Keratinocyte (primary cell): Measurements from ENCODE around the gene CAPN2. TPM values are rescaled to one million over a fixed set of nuclear protein-coding genes. Genes with fewer than 3 reads are reported as not detected.

Experiments
- DNase-seq: peaks from one replicate; pipeline ENCODE4 v3.0.0-alpha.2; 2011; ENCODE audit warnings: low read depth, missing footprints, low spot score
- FAIRE-seq: peaks from 2 replicates; lab custom pipeline; 2011; peaks lifted over from hg19 to GRCh38; lab: Jason Lieb, UNC
- H2AFZ ChIP-seq: 2 replicates; pipeline ENCODE4 v1.6.0; 2012; ENCODE audit warnings: low read length, control low read depth, inconsistent platforms; ENCODE audit not compliant: control insufficient read depth
- H3K27ac ChIP-seq: 2 replicates; pipeline ENCODE4 v1.5.1; 2011; ENCODE audit warnings: low read length; ENCODE audit not compliant: control insufficient read depth, insufficient read depth
- H3K27me3 ChIP-seq: 3 replicates; pipeline ENCODE4 v1.6.0; 2011; ENCODE audit warnings: low read length; ENCODE audit not compliant: control insufficient read depth, insufficient read depth; ENCODE audit errors: extremely low read depth
- H3K36me3 ChIP-seq, 2 experiments: 2 replicates in 1 of 2; 3 replicates in 1 of 2; pipeline ENCODE4 v1.5.1; 2011; ENCODE audit warnings: low read length in 2 of 2, mild to moderate bottlenecking in 1 of 2; ENCODE audit not compliant: control insufficient read depth in 2 of 2, insufficient read depth in 2 of 2; ENCODE audit errors: extremely low read depth in 1 of 2
- H3K4me1 ChIP-seq: 3 replicates; pipeline ENCODE4 v1.5.1; 2011; ENCODE audit warnings: low read length; ENCODE audit not compliant: control insufficient read depth, insufficient read depth; ENCODE audit errors: extremely low read depth
- H3K4me2 ChIP-seq: 3 replicates; pipeline ENCODE4 v1.6.0; 2011; ENCODE audit warnings: low read depth, low read length; ENCODE audit not compliant: control insufficient read depth, insufficient read depth; ENCODE audit errors: extremely low read depth
- H3K4me3 ChIP-seq, 3 experiments: fragments of 200-600 bp in 1 of 3; sonication (generic) in 1 of 3; 2 replicates in 2 of 3; 3 replicates in 1 of 3; pipeline ENCODE4 v1.5.1; 2011 to 2016; ENCODE audit warnings: low read length in 3 of 3, mild to moderate bottlenecking in 3 of 3, control low read depth in 2 of 3, inconsistent platforms in 1 of 3, low read depth in 1 of 3, mixed read lengths in 1 of 3, mixed run types in 1 of 3, moderate library complexity in 1 of 3; ENCODE audit not compliant: control insufficient read depth in 2 of 3, insufficient read depth in 2 of 3; ENCODE audit errors: extremely low read depth in 1 of 3
- H3K79me2 ChIP-seq: 2 replicates; pipeline ENCODE4 v1.6.0; 2012; ENCODE audit warnings: low read length; ENCODE audit not compliant: control insufficient read depth, insufficient read depth
- H3K9ac ChIP-seq: 3 replicates; pipeline ENCODE4 v1.6.0; 2011; ENCODE audit warnings: low read length; ENCODE audit not compliant: control insufficient read depth, insufficient read depth; ENCODE audit errors: extremely low read depth
- H3K9me1 ChIP-seq: 3 replicates; pipeline ENCODE4 v1.6.0; 2011; ENCODE audit warnings: low read length; ENCODE audit not compliant: control insufficient read depth, insufficient read depth; ENCODE audit errors: extremely low read depth
- H3K9me3 ChIP-seq: 2 replicates; pipeline ENCODE4 v1.5.1; 2012; ENCODE audit warnings: low read depth, low read length; ENCODE audit not compliant: control insufficient read depth
- H4K20me1 ChIP-seq: 3 replicates; pipeline ENCODE4 v1.6.0; 2011; ENCODE audit warnings: low read length; ENCODE audit not compliant: control insufficient read depth, insufficient read depth; ENCODE audit errors: extremely low read depth
- EZH2 ChIP-seq: IDR thresholded peaks from one replicate; pipeline ENCODE4 v1.6.1; 2012; ENCODE audit warnings: inconsistent platforms, mild to moderate bottlenecking, low read length, moderate library complexity
- dilution Hi-C: fragments of 300-500 bp; cut with MboI; formaldehyde crosslinking; loops from one replicate; pipeline ENCODE4 v1.7.0; 2020; ENCODE audit warnings: low sequenced_read_pairs; ENCODE audit not compliant: extremely low pct_ligation_motif_present
- polyA plus RNA-seq, 5 experiments: library from polyadenylated mRNA; depleted of rRNA in 3 of 5; stranded (reverse) in 3 of 5; stranded (forward) in 1 of 5; unstranded in 1 of 5; fragments of >200 nt; gene quantifications; 1 replicate in 1 of 5; 2 replicates in 3 of 5; 3 replicates in 1 of 5; pipeline versions ENCODE4 v1.2.1 to v1.2.3, GENCODE V29; 2011 to 2012; ENCODE audit warnings: missing spikeins in 2 of 5, low read depth in 1 of 5, low replicate concordance in 1 of 5
- TF ChIP-seq, protein P1 (sequence below), 3 experiments: IDR thresholded peaks in 1 of 3; conservative IDR thresholded peaks in 1 of 3; optimal IDR thresholded peaks in 1 of 3; 2 replicates in 2 of 3; 3 replicates in 1 of 3; pipeline versions ENCODE3 to v1.5.1; 2011; ENCODE audit warnings: low read length in 3 of 3, mild to moderate bottlenecking in 3 of 3, moderate library complexity in 2 of 3, control low read depth in 1 of 3, inconsistent platforms in 1 of 3; ENCODE audit not compliant: insufficient read depth in 2 of 3; ENCODE audit errors: extremely low read depth in 1 of 3

The CAPN2 gene
- polyA plus RNA-seq, 1 donor (not counting 4 experiments of a cell fraction or from before 2014, with no cell fraction given), result 366 TPM

DNA sequence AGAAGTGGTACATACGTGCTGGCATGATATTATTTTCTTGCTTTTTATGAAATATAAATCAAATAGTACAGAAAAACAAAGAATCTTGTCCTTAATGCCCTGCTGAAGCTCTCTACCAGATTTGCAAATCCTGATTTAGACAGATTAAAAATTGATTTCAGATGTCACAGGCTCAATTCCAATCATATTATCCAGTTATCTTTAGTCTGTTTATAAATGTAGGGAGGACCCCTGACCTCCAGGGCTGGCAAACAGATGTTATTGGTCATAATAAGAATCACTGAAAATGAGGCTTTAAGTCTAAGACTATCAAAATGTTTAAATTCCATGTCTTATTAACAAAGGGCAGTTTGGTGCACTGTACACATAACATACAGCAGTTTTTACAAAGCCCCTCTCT lies 71.3 kb downstream of the CAPN2 start:
- H3K4me3 ChIP-seq, result no peak overlapping the region
- dilution Hi-C loops, result no loop called here
- no peak overlapping the region for H3K27ac ChIP-seq
- H4K20me1 ChIP-seq, result no peaks in the 10 kb centered on the region
- no peak overlapping the region for H3K4me2 ChIP-seq
- no peak overlapping the region for H3K9ac ChIP-seq
- no peaks in the 10 kb centered on the region for H3K27me3 ChIP-seq
- no peak for DNase-seq
- no peaks in the 10 kb centered on the region for H3K9me1 ChIP-seq
- no peak for TF ChIP-seq EZH2
- TF ChIP-seq, protein P1, sequence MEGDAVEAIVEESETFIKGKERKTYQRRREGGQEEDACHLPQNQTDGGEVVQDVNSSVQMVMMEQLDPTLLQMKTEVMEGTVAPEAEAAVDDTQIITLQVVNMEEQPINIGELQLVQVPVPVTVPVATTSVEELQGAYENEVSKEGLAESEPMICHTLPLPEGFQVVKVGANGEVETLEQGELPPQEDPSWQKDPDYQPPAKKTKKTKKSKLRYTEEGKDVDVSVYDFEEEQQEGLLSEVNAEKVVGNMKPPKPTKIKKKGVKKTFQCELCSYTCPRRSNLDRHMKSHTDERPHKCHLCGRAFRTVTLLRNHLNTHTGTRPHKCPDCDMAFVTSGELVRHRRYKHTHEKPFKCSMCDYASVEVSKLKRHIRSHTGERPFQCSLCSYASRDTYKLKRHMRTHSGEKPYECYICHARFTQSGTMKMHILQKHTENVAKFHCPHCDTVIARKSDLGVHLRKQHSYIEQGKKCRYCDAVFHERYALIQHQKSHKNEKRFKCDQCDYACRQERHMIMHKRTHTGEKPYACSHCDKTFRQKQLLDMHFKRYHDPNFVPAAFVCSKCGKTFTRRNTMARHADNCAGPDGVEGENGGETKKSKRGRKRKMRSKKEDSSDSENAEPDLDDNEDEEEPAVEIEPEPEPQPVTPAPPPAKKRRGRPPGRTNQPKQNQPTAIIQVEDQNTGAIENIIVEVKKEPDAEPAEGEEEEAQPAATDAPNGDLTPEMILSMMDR (optimal IDR thresholded peaks at IDR 0.05 in 1 of 3, IDR thresholded peaks at IDR 0.05 in 1 of 3, conservative IDR thresholded peaks at IDR 0.05 in 1 of 3; ENCODE audit: extremely low read depth in 1 of 3, insufficient read depth in 2 of 3, low read length in 3 of 3), result no peak
- no peaks in the 10 kb centered on the region for H3K9me3 ChIP-seq
- no peak overlapping the region for H2AFZ ChIP-seq
- FAIRE-seq, result no peak
- peaks cover 7 to 10% of the 10 kb centered on the region in 2 experiments for H3K36me3 ChIP-seq
- no peaks in the 10 kb centered on the region for H3K4me1 ChIP-seq
- no peaks in the 10 kb centered on the region for H3K79me2 ChIP-seq

DNA sequence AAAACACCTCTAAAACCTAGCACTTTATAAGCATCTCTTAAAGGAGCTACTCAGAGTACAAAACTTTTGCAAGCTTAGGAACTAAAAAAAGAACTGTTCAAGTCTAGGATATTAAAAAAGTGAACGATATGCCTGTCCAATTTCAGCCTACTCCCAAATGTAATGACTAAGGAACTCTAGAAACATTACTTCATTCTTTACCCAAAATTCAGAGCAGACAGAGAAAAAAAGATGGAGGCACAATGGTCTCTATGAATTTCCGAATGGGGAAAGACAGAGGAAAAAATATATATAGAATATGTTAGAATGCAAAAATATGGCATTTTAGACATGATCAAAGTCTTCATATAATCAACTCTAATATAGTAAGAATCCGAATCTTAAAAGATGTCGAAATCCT lies 72.2 kb downstream of the CAPN2 start:
- Histone ChIP-seq H3K27ac (no peak overlapping the region), H3K9me1 (no peaks in the 10 kb centered on the region), H3K4me3 (no peak overlapping the region), H3K79me2 (no peaks in the 10 kb centered on the region), H3K36me3 (peaks cover 10 to 12% of the 10 kb centered on the region in 2 experiments), H3K9ac (no peak overlapping the region), H2AFZ (no peak overlapping the region), H3K9me3 (no peaks in the 10 kb centered on the region), H3K27me3 (no peaks in the 10 kb centered on the region), H4K20me1 (no peaks in the 10 kb centered on the region), H3K4me1 (no peaks in the 10 kb centered on the region), H3K4me2 (no peak overlapping the region)
- no peak for DNase-seq
- dilution Hi-C loops, result no loop called here
- TF ChIP-seq EZH2, result no peak
- TF ChIP-seq, protein P1 (optimal IDR thresholded peaks at IDR 0.05 in 1 of 3, IDR thresholded peaks at IDR 0.05 in 1 of 3, conservative IDR thresholded peaks at IDR 0.05 in 1 of 3; ENCODE audit: extremely low read depth in 1 of 3, insufficient read depth in 2 of 3, low read length in 3 of 3), result no peak
- FAIRE-seq, result no peak
